K562 (cell line): Measurements from ENCODE around the gene HYOU1. TPM values are rescaled to one million over a fixed set of nuclear protein-coding genes. Genes with fewer than 3 reads are reported as not detected.

ENCODE experiments used
- GATAD2A ChIP-seq: fragments of 450-650 bp; IDR thresholded peaks from 2 replicates; pipeline ENCODE4 v1.6.1; 2017
- NR2C1 ChIP-seq, 2 experiments: fragments of 450-650 bp; IDR thresholded peaks; 2 replicates each; pipeline ENCODE4 v1.6.1; 2017; ENCODE audit warnings: mild to moderate bottlenecking in 2 of 2, antibody characterized with exemption in 1 of 2, inconsistent platforms in 1 of 2, missing compliant biosample characterization in 1 of 2, missing genetic modification characterization in 1 of 2
- SUPT5H ChIP-seq: fragments of 450-650 bp; IDR thresholded peaks from 2 replicates; pipeline ENCODE4 v1.6.1; 2016
- ZNF134 ChIP-seq: fragments of 250-450 bp; sonication (Bioruptor Pico); conservative IDR thresholded peaks from 2 replicates; pipeline ENCODE4 v1.4.0; 2020
- ZNF644 ChIP-seq: fragments of 200-800 bp; sonication (Bioruptor generic); IDR thresholded peaks from 2 replicates; pipeline ENCODE4 v1.6.1; 2016; ENCODE audit warnings: low read depth, missing genetic modification characterization, missing compliant biosample characterization
- polyA plus RNA-seq, 8 experiments: library from polyadenylated mRNA; depleted of rRNA in 4 of 8; stranded (reverse) in 5 of 8; unstranded in 3 of 8; fragments of >200 nt; fragmentation: Nextera tagmentation in 2 of 8; fragmentation: Illumina TruSeq in 1 of 8; extraction: Ambion mirVana in 2 of 8; extraction: Trizol in 1 of 8; gene quantifications; 2 replicates each; pipeline versions ENCODE4 v1.2.1 to v1.2.3, GENCODE V29; 2011 to 2014; ENCODE audit warnings: inconsistent platforms in 1 of 8, missing spikeins in 1 of 8
- total RNA-seq, 7 experiments: library from RNA; depleted of rRNA in 6 of 7; stranded (reverse); fragments of >200 nt in 6 of 7; fragmentation: Illumina TruSeq in 2 of 7; extraction: Trizol in 2 of 7; gene quantifications; 2 replicates each; pipeline versions ENCODE4 v1.2.1 to v1.2.3, GENCODE V29; 2011 to 2021; ENCODE audit warnings: low replicate concordance in 1 of 7
- TF ChIP-seq, protein P1 (sequence below), 2 experiments: fragments of 450-650 bp; IDR thresholded peaks; 2 replicates each; pipeline ENCODE4 v1.6.1; 2016; ENCODE audit warnings: mild to moderate bottlenecking in 2 of 2, borderline replicate concordance in 1 of 2, low read depth in 1 of 2, moderate library complexity in 1 of 2
- TF ChIP-seq, protein P2 (sequence below): fragments of 450-650 bp; conservative IDR thresholded peaks from 2 replicates; pipeline ENCODE4 v1.6.1; 2016; ENCODE audit warnings: missing genetic modification characterization, low read depth, mild to moderate bottlenecking, missing compliant biosample characterization, moderate library complexity
- TF ChIP-seq, protein P3 (sequence below), 2 experiments: IDR thresholded peaks in 1 of 2; conservative IDR thresholded peaks in 1 of 2; 2 replicates each; pipeline ENCODE4 v1.6.1; 2016; ENCODE audit warnings: low read depth in 2 of 2, mild to moderate bottlenecking in 1 of 2, missing compliant biosample characterization in 1 of 2, missing genetic modification characterization in 1 of 2, moderate library complexity in 1 of 2
- TF ChIP-seq, protein P4 (sequence below), 2 experiments: IDR thresholded peaks; 2 replicates each; pipeline ENCODE4 v1.6.1; 2012; ENCODE audit warnings: improper control_type of control experiment in 2 of 2, low read depth in 2 of 2, low read length in 2 of 2, borderline replicate concordance in 1 of 2
- TF ChIP-seq, protein P5 (sequence below): fragments of 250-450 bp; sonication (Bioruptor Pico); IDR thresholded peaks from 2 replicates; pipeline ENCODE4 v1.5.0; 2021

The HYOU1 gene
- total and polyA plus RNA-seq, 9 of the 15 experiments (the other 6 are each of a cell fraction or from before 2014, with no cell fraction given): 19.5 to 197 (median 128) TPM

DNA sequence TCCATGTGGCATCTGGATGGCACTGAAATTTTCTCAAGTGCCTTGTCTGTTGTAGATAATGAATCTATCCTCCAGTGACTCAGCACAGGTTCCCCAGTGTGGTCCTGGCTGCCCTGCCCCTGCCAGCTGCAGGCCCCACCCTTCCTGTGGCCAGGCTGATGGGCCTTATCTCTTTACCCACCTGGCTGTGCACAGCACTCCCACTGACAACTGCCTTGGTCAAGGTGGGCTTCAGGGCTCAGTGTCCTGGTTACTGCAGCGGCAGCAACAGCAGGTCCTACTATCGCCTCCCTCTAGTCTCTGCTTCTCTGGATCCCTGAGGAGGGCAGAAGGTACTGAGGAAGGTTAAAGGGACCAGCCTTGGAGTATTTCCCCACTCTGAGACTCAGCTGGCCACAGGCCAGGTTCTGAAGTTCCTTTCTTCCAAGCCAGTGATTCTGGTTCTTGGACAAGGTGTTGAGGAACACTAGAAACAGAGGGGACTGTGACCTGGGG is 30.8 kb upstream of the HYOU1 start (continued):
- TF ChIP-seq, protein P1, sequence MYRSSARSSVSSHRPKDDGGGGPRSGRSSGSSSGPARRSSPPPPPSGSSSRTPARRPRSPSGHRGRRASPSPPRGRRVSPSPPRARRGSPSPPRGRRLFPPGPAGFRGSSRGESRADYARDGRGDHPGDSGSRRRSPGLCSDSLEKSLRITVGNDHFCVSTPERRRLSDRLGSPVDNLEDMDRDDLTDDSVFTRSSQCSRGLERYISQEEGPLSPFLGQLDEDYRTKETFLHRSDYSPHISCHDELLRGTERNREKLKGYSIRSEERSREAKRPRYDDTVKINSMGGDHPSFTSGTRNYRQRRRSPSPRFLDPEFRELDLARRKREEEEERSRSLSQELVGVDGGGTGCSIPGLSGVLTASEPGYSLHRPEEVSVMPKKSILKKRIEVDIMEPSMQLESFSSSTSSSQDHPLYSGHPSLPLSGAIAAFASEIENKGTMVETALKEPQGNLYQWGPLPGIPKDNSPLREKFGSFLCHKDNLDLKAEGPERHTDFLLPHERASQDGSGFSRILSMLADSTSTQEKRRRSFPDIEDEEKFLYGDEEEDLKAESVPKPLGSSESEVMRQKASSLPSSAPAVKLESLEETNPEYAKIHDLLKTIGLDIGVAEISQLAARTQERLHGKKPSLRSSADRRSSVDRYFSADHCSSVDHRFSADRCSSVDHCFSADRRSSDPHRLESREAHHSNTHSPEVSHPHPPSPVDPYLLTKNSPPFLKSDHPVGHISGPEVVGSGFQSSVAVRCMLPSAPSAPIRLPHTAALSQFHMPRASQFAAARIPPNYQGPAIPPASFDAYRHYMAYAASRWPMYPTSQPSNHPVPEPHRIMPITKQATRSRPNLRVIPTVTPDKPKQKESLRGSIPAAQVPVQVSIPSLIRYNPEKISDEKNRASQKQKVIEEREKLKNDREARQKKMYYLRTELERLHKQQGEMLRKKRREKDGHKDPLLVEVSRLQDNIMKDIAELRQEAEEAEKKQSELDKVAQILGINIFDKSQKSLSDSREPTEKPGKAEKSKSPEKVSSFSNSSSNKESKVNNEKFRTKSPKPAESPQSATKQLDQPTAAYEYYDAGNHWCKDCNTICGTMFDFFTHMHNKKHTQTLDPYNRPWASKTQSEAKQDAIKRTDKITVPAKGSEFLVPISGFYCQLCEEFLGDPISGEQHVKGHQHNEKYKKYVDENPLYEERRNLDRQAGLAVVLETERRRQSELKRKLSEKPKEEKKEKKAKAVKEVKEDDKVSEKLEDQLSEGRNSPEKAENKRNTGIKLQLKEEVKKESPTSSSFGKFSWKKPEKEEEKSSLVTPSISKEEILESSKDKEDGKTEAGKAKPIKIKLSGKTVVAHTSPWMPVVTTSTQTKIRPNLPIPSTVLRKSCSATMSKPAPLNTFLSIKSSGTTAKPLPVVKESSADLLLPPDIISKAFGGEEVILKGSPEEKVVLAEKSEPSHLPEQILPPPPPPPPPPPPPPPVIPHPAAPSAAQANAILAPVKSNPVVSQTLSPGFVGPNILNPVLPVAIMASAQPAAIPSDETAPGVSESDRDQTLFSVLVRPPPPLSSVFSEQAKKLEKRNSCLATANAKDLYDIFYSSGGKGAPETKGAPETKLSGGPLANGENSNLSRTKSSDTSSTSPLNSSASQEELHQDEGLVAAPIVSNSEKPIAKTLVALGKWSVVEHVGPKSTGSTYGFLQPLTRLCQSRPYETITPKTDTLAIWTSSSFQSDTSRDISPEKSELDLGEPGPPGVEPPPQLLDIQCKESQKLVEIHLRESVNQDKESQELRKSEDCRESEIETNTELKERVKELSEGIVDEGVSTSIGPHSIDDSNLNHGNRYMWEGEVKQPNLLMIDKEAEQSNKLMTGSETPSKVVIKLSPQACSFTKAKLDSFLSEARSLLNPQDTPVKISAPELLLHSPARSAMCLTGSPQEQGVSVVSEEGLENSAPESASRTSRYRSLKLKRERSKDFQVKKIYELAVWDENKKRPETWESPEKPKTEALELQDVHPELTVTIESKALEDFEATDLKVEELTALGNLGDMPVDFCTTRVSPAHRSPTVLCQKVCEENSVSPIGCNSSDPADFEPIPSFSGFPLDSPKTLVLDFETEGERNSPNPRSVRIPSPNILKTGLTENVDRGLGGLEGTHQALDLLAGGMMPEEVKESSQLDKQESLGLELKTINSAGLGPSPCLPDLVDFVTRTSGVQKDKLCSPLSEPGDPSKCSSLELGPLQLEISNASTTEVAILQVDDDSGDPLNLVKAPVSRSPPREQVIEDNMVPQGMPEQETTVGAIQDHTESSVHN (IDR thresholded peaks at IDR 0.05; ENCODE audit: borderline replicate concordance in 1 of 2, low read depth in 1 of 2): peak in 1 of 2 experiments; percentile 70; a peak in 2 of 4 replicates
- TF ChIP-seq ZNF644 (tag) (peak; percentile 82), SUPT5H (peak; percentile 80), GATAD2A (peak; percentile 99), ZNF134 (CRISPR knock-in tag) (0 out of 2 replicates have a peak, but pooled peaks have one; percentile 12), NR2C1 (IDR thresholded peaks at IDR 0.05) (0 out of 2 replicates have a peak, but pooled peaks have one; percentile 47), NR2C1 (tag; IDR thresholded peaks at IDR 0.05) (peak; percentile 60)
- TF ChIP-seq, protein P2, sequence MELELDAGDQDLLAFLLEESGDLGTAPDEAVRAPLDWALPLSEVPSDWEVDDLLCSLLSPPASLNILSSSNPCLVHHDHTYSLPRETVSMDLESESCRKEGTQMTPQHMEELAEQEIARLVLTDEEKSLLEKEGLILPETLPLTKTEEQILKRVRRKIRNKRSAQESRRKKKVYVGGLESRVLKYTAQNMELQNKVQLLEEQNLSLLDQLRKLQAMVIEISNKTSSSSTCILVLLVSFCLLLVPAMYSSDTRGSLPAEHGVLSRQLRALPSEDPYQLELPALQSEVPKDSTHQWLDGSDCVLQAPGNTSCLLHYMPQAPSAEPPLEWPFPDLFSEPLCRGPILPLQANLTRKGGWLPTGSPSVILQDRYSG (tag): peak; percentile 83; the same call in 1 of the 2 replicates
- TF ChIP-seq, protein P3, sequence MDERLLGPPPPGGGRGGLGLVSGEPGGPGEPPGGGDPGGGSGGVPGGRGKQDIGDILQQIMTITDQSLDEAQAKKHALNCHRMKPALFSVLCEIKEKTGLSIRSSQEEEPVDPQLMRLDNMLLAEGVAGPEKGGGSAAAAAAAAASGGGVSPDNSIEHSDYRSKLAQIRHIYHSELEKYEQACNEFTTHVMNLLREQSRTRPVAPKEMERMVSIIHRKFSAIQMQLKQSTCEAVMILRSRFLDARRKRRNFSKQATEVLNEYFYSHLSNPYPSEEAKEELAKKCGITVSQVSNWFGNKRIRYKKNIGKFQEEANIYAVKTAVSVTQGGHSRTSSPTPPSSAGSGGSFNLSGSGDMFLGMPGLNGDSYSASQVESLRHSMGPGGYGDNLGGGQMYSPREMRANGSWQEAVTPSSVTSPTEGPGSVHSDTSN (CRISPR knock-in tag; IDR thresholded peaks at IDR 0.05; ENCODE audit: low read depth): no peak
- TF ChIP-seq, protein P3 (tag; conservative IDR thresholded peaks at IDR 0.05; ENCODE audit: low read depth): 0 out of 2 replicates have a peak, but pooled peaks have one; percentile 39
- TF ChIP-seq, protein P4, sequence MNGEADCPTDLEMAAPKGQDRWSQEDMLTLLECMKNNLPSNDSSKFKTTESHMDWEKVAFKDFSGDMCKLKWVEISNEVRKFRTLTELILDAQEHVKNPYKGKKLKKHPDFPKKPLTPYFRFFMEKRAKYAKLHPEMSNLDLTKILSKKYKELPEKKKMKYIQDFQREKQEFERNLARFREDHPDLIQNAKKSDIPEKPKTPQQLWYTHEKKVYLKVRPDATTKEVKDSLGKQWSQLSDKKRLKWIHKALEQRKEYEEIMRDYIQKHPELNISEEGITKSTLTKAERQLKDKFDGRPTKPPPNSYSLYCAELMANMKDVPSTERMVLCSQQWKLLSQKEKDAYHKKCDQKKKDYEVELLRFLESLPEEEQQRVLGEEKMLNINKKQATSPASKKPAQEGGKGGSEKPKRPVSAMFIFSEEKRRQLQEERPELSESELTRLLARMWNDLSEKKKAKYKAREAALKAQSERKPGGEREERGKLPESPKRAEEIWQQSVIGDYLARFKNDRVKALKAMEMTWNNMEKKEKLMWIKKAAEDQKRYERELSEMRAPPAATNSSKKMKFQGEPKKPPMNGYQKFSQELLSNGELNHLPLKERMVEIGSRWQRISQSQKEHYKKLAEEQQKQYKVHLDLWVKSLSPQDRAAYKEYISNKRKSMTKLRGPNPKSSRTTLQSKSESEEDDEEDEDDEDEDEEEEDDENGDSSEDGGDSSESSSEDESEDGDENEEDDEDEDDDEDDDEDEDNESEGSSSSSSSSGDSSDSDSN (IDR thresholded peaks at IDR 0.05; ENCODE audit: borderline replicate concordance in 1 of 2, low read depth in 2 of 2, low read length in 2 of 2): peak in 1 of 2 experiments; percentile 77; a peak in 1 of 4 replicates
- TF ChIP-seq, protein P5, sequence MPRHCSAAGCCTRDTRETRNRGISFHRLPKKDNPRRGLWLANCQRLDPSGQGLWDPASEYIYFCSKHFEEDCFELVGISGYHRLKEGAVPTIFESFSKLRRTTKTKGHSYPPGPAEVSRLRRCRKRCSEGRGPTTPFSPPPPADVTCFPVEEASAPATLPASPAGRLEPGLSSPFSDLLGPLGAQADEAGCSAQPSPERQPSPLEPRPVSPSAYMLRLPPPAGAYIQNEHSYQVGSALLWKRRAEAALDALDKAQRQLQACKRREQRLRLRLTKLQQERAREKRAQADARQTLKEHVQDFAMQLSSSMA (CRISPR knock-in tag): 0 out of 2 replicates have a peak, but pooled peaks have one; percentile 52
